Fibroblast of peridontal ligament (primary cell): ENCODE data around the gene EHBP1.
"Not testable (repeated sequence)": the region's sequence is repeated elsewhere in the genome, so short reads cannot be mapped to it uniquely, and the experiment has no call there.

Experiments used
- DNase-seq: peaks from one replicate; pipeline ENCODE4 v3.0.0-alpha.2; 2010; ENCODE audit errors: extremely low read depth

Gene EHBP1

GRCh38 chr2:62736899-62737559 lies 31.5 kb downstream of the EHBP1 start:
- no peak for DNase-seq

GRCh38 chr2:62738981-62739936 lies 33.7 kb downstream of the EHBP1 start:
- peak; percentile 45 for DNase-seq

- DNase-seq = peak; percentile 46
These were observed 34.7 kb downstream of the EHBP1 start for GRCh38 chr2:62740221-62740620.

- DNase-seq = no peak
These were observed 35.6 kb downstream of the EHBP1 start for GRCh38 chr2:62741127-62741526.

GRCh38 chr2:62741954-62742722 lies 36.6 kb downstream of the EHBP1 start:
- DNase-seq = peak; percentile 22

GRCh38 chr2:62743506-62743905 lies 38.0 kb downstream of the EHBP1 start:
- DNase-seq = no peak

GRCh38 chr2:62744603-62745002 lies 39.1 kb downstream of the EHBP1 start:
- DNase-seq = no peak

GRCh38 chr2:62745891-62746481 lies 40.5 kb downstream of the EHBP1 start:
- DNase-seq = no peak

GRCh38 chr2:62747169-62747568 lies 41.7 kb downstream of the EHBP1 start:
- DNase-seq = no peak

GRCh38 chr2:62747876-62748275 lies 42.4 kb downstream of the EHBP1 start:
- no peak for DNase-seq

GRCh38 chr2:62749111-62749510 lies 43.6 kb downstream of the EHBP1 start:
- not testable (repeated sequence) for DNase-seq

- no peak for DNase-seq
These were observed 51.5 kb downstream of the EHBP1 start for GRCh38 chr2:62757029-62757428.

GRCh38 chr2:62760026-62760425 lies 54.5 kb downstream of the EHBP1 start:
- no peak for DNase-seq

- DNase-seq = peak; percentile 77
These were observed 55.0 kb downstream of the EHBP1 start for GRCh38 chr2:62760555-62760954.

- DNase-seq = peak; percentile 31
These were observed 60.3 kb downstream of the EHBP1 start for GRCh38 chr2:62765619-62766376.

- DNase-seq = peak; percentile 38
These were observed 63.1 kb downstream of the EHBP1 start for GRCh38 chr2:62768615-62769014.

GRCh38 chr2:62770629-62771028 lies 65.1 kb downstream of the EHBP1 start:
- DNase-seq = no peak

GRCh38 chr2:62774555-62775366 lies 69.2 kb downstream of the EHBP1 start:
- DNase-seq = peak; percentile 81

- no peak for DNase-seq
These were observed 69.8 kb downstream of the EHBP1 start for GRCh38 chr2:62775367-62775668.

GRCh38 chr2:62783679-62784078 lies 78.2 kb downstream of the EHBP1 start:
- DNase-seq = no peak
